ENCODE data around the gene STARD7. TPM values are rescaled to one million over a fixed set of nuclear protein-coding genes. Genes with fewer than 3 reads are reported as not detected.

The STARD7 gene
- total and polyA plus RNA-seq, 2 donors from 2014 or later, result 96.6 to 112 TPM

- H3K4me1 ChIP-seq (ENCODE audit: control insufficient read depth in 2 of 3, insufficient read depth in 2 of 3, low read depth in 1 of 3, low read length in 3 of 3), result no peaks in the 10 kb centered on the region
- H3K36me3 ChIP-seq (ENCODE audit: control insufficient read depth in 2 of 3, insufficient read depth in 3 of 3, low read length in 3 of 3), result no peaks in the 10 kb centered on the region
- H3K27ac ChIP-seq (ENCODE audit: low read depth in 2 of 2, low read length in 2 of 2), result no peak overlapping the region
- H3K9me3 ChIP-seq (ENCODE audit: control insufficient read depth in 2 of 3, insufficient read depth in 1 of 3, low read length in 3 of 3), result no peaks in the 10 kb centered on the region
- no peaks in the 10 kb centered on the region for H3K27me3 ChIP-seq (ENCODE audit: control insufficient read depth, insufficient read depth, low read length)
- no peak for FAIRE-seq
- peak in 1 of 5 donors; percentile 40 for DNase-seq
- H3K4me3 ChIP-seq (ENCODE audit: low read length in 3 of 3), result no peak overlapping the region
- no peak for TF ChIP-seq CTCF (IDR thresholded peaks at IDR 0.05; ENCODE audit: borderline replicate concordance, extremely low read depth, insufficient read depth)
- intact Hi-C loops (cut with DNase I), result no loop called here
- no peak overlapping the region for H3K9ac ChIP-seq (ENCODE audit: low read length in 3 of 3)
Measured at GRCh38 chr2:96153291-96153713, 55.3 kb downstream of the STARD7 start.

- H3K27ac ChIP-seq (ENCODE audit: low read depth in 2 of 2, low read length in 2 of 2), result no peak overlapping the region
- TF ChIP-seq CTCF (IDR thresholded peaks at IDR 0.05; ENCODE audit: borderline replicate concordance, extremely low read depth, insufficient read depth), result no peak
- no peak overlapping the region for H3K9ac ChIP-seq (ENCODE audit: low read length in 3 of 3)
- no peaks in the 10 kb centered on the region for H3K27me3 ChIP-seq (ENCODE audit: control insufficient read depth, insufficient read depth, low read length)
- no peaks in the 10 kb centered on the region for H3K4me1 ChIP-seq (ENCODE audit: control insufficient read depth in 2 of 3, insufficient read depth in 2 of 3, low read depth in 1 of 3, low read length in 3 of 3)
- FAIRE-seq, result no peak
- no peak overlapping the region for H3K4me3 ChIP-seq (ENCODE audit: low read length in 3 of 3)
- H3K36me3 ChIP-seq (ENCODE audit: control insufficient read depth in 2 of 3, insufficient read depth in 3 of 3, low read length in 3 of 3), result no peaks in the 10 kb centered on the region
- DNase-seq, result peak in 2 of 5 donors; percentile 39 to 56
- intact Hi-C loops (cut with DNase I), result no loop called here
- H3K9me3 ChIP-seq (ENCODE audit: control insufficient read depth in 2 of 3, insufficient read depth in 1 of 3, low read length in 3 of 3), result no peaks in the 10 kb centered on the region
Measured at GRCh38 chr2:96152304-96153161, 56.1 kb downstream of the STARD7 start.

DNA sequence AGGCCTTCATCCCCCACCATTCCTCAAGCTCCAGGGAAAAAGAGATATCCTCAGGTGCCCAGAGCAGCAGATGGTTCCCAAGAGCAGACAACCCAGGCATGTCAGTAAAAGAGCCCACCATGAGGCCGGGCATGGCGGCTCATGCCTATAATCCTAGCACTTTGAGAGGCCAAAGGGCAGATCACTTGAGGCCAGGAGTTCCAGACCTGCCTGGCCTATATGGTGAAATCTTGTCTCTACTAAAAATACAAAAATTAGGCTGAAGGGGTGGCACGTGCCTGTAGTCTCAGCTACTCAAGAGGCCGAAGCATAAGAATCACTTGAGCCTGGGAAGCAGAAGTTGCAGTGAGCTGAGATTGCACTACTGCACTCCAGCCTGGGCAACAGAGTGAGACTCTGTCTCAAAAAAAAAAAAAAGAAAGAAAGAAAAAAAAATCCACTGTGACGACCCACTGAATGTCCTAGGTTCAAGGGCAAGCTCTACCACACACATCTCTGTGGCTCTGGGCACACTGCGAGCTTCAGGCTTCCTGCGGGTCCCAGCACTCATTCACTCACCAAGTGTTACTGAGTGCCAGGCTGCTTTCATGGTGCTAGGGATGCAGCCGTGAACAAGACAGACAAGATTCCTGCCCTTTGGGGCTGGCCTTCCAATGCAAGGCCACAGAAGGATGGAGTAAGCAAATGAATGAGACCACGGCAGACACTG lies 56.9 kb downstream of the STARD7 start:
- TF ChIP-seq CTCF (IDR thresholded peaks at IDR 0.05; ENCODE audit: borderline replicate concordance, extremely low read depth, insufficient read depth), result no peak
- no peaks in the 10 kb centered on the region for H3K27me3 ChIP-seq (ENCODE audit: control insufficient read depth, insufficient read depth, low read length)
- DNase-seq (no peak), FAIRE-seq (no peak)
- H3K4me3 ChIP-seq (ENCODE audit: low read length in 3 of 3), result no peak overlapping the region
- H3K4me1 ChIP-seq (ENCODE audit: control insufficient read depth in 2 of 3, insufficient read depth in 2 of 3, low read depth in 1 of 3, low read length in 3 of 3), result peaks cover 0 to 5% (median 0%) of the 10 kb centered on the region in 3 donors
- intact Hi-C loops (cut with DNase I), result no loop called here
- H3K36me3 ChIP-seq (ENCODE audit: control insufficient read depth in 2 of 3, insufficient read depth in 3 of 3, low read length in 3 of 3), result no peaks in the 10 kb centered on the region
- H3K9me3 ChIP-seq (ENCODE audit: control insufficient read depth in 2 of 3, insufficient read depth in 1 of 3, low read length in 3 of 3), result no peaks in the 10 kb centered on the region
- H3K9ac ChIP-seq (ENCODE audit: low read length in 3 of 3), result no peak overlapping the region
- H3K27ac ChIP-seq (ENCODE audit: low read depth in 2 of 2, low read length in 2 of 2), result no peak overlapping the region

Data from kidney (tissue), 14 donors.